ENCODE data around the gene EFR3B.

Gene EFR3B

DNA sequence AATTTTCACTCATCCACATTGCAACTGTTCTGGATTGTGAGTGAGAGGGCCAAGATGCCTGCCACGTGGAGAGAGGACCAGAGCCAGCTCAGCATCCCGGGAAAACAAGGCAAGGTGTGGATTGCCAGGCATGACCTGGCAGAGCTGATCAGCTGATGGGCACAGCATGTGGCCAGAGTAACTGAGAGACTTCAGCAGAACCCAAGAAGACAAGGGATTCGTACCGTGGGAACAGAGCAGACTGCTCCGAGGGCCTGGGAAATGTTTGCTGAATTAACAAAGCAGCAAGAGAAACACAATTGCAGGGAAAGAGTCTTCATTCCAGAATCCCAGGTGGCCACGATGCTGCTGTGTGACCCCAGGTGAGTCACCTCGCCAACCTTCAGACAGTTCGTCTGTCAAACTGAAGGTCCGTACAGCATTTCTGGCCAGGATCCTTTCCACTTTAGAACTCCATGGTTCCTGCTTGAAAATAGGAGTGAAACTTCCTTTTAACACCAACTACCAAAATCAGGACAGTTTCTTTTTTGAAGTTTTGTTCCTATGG lies 152.8 kb downstream of the EFR3B start:
- no peak for DNase-seq

DNA sequence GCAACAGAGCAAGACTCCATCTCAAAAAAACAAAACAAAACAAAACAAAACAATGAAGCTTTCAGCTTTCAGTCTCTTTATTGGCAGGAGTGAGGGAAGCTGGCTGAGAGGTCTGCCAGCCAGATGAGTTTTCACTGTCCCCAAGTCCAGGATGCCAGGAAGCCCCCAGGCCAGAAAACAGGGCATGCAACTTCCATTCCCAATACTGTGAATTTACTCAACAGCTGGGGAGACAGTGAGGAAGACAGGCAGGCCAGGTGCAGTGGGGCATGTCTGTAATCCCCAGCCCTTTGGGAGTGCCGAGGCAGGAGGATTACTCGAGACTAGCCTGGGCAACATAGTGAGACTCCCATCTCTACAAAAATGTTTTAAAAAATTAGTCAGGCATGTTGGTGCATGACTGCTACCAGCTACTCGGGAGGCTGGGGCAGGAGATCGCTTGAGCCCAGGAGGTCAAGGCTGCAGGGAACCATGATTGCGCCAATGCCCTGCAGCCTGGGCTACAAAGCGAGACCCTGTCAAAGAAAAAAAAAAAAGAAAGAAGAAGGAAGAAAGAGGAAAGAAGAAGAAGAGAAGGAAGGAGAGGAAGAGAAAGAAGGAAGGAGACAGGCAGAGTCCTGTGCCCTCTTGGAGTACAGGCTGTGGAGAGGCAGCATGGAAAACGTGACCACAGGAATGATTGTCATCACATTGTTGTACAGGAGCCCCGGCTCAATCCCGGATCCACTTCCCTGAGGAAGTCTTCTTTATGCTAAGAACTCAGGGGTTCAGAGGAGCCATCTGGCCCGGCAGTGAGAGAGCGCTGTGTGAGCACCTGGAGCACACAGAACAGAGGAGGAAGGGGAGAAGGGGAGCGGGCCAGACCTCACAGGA lies 155.7 kb downstream of the EFR3B start:
- DNase-seq = no peak

DNA sequence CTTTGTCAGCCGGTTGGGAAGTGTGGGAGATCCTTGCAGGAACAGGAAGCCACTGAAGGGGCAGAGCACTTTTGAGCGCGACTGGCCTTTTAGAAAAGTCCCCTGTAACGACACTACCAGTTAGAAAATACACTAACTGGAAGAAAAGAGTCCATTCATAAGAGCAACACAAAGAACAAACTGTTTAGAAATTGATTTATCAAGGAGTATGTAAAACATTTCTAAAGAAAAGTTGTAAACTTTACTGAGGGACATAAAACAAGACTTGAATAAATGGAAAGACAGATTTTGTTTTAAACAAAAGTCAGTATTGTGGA lies 156.3 kb downstream of the EFR3B start:
- no peak for DNase-seq

DNA sequence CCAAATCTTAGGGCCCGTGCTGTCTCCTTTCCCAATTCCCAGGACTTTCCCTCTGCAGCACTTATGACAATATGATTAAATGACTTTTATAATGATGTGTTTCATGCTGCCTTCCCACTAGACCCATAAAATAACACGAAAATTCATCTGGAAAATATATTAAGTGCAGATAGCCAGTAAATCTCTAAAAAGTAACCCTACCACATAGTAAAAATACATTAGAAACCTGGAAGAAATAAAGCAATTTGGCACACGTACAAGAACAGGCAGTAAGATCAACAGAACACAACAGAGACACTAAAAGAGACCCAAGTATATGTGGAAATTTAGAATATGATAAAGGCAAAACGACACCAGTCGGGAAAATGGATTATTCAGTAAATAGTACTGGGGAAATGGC lies 156.7 kb downstream of the EFR3B start:
- DNase-seq = no peak

DNA sequence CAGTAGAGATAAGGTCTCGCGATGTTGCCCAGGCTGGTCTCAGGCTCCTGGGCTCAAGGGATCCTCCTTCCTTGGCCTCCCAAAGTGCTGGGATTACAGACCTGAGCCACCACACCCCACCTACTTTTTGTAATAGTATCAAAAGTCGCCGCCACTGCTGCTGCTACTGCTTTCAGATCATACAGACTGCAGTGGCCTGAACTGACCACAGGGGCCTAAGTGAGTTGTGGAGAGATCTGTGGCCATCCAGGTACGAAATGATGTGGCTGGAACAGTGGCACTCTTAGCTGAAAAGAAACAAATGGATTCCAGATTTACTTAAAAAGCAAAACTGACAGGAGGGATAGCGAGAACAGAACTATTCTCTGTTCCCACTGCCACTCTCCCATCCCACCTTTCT lies 159.4 kb downstream of the EFR3B start:
- DNase-seq = no peak

DNA sequence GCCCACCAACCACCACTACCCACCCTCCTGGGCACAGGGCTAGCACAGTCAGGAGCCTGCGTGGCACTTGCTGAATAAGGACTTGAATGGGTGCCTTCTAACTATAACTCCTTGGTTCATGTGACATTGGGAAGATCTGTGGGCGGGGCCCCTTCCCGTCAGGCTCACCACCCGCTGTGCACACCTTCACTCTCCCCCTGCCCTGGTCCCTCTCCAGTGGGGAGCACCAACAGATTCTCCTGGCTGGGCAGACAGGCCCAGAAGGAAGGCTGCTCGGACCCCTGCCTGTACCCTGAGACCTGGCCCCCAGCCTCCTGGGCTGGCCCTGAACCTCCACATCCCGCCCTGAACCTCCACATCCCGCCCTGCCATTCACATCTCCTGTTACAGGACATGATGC lies 159.9 kb downstream of the EFR3B start:
- no peak for DNase-seq

DNA sequence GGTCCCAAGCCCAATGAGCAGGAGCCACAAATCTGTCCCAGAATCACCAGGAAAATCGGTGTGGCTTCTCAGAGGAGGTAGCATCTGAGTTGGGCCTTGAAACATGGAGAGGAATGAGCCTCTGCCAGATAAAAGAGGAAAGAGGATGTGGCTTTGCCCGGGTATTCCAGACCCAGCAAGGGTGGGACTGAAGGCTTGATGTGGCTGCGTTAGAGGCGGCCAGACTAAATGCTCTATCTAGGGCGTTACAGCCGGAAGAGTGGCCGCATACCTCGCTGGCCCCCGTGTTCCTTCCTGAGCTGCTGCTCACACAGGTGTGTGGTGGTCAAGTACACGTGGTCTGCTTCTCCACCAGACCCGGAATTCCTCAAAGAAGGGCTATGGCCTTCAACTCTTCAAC lies 160.4 kb downstream of the EFR3B start:
- DNase-seq = no peak

DNA sequence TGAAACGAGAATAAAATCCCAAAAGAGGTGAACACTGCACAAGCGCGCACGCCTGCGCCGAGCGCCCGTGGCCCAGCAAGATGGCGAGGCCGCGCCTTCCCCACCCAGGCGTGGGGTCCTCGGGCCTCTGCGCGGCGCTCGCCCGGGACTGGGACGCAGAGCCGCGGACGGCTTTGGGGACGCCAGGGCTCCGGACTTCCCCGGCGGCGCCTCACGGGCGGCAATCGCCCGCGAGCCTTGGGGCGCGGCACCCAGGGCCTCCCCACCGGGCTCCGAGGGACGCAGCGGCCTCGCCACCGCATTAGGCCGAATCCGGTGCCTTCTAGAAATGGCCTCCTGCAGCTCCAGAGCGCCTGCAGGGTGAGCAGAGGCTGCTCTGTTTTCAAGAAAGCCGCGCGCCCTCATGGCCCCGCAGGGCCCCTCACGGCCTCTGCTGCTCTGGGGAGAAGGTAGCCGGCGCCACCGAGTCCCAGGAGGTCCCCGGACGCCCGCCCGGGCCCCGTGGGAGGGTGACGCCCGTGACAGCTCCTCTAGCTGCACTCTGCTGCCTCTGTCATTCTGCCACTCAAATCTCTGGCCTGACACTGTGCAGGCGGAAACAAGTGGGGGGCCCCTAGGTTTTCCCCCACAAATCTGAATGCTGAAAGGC lies 162.4 kb downstream of the EFR3B start:
- DNase-seq = no peak

GRCh38 chr2:25207078-25207545 lies 165.2 kb downstream of the EFR3B start:
- no peak for DNase-seq
